NK-92 (cell line): ENCODE measurements around the gene MYBL2.
"Not testable (repeated sequence)": the region's sequence is repeated elsewhere in the genome, so short reads cannot be mapped to it uniquely, and the experiment has no call there.

Experiments used
- DNase-seq: peaks from one replicate; lab custom pipeline; 2025; ENCODE audit not compliant: unreplicated experiment; lab: John Stamatoyannopoulos, UW

The MYBL2 gene

GRCh38 chr20:43750774-43751166 is 83.9 kb downstream of the MYBL2 start:
- DNase-seq = no peak

- DNase-seq = no peak
These were observed 84.5 kb downstream of the MYBL2 start for GRCh38 chr20:43751167-43752050.

- DNase-seq = no peak
These were observed 85.1 kb downstream of the MYBL2 start for GRCh38 chr20:43752051-43752360.

GRCh38 chr20:43752561-43753301 is 85.8 kb downstream of the MYBL2 start:
- DNase-seq = no peak

GRCh38 chr20:43755390-43755789 is 88.5 kb downstream of the MYBL2 start:
- DNase-seq = no peak

GRCh38 chr20:43755851-43756250 is 88.9 kb downstream of the MYBL2 start:
- no peak for DNase-seq

- not testable (repeated sequence) for DNase-seq
These were observed 91.0 kb downstream of the MYBL2 start for GRCh38 chr20:43757888-43758287.

- no peak for DNase-seq
These were observed 94.7 kb downstream of the MYBL2 start for GRCh38 chr20:43761386-43762340.

- DNase-seq = no peak
These were observed 96.0 kb downstream of the MYBL2 start for GRCh38 chr20:43762911-43763310.

- no peak for DNase-seq
These were observed 99.0 kb downstream of the MYBL2 start for GRCh38 chr20:43765916-43766315.
